DOHH2 (cell line): ENCODE results near the gene PPIL3.

Experiments used
- H3F3A ChIP-seq: fragments of 200-600 bp; sonication (generic), shearing (Covaris generic); 2 replicates; pipeline ENCODE4 v1.6.0; 2016; ENCODE audit warnings: antibody characterized with exemption, mild to moderate bottlenecking; ENCODE audit not compliant: control insufficient read depth, insufficient read depth
- H3K27ac ChIP-seq: fragments of 200-600 bp; sonication (generic); 2 replicates; pipeline ENCODE4 v1.5.1; 2014; ENCODE audit warnings: low read depth, mild to moderate bottlenecking, low read length, moderate library complexity
- H3K27me3 ChIP-seq: fragments of 200-600 bp; sonication (generic); 2 replicates; pipeline ENCODE4 v1.6.1; 2014; ENCODE audit warnings: mild to moderate bottlenecking, low read length, mixed read lengths; ENCODE audit not compliant: control insufficient read depth
- H3K36me3 ChIP-seq: fragments of 200-600 bp; sonication (generic); 2 replicates; pipeline ENCODE4 v1.6.1; 2014; ENCODE audit warnings: mild to moderate bottlenecking, low read length, moderate library complexity, mixed read lengths; ENCODE audit not compliant: control insufficient read depth
- H3K4me1 ChIP-seq: fragments of 200-600 bp; sonication (generic); 2 replicates; pipeline ENCODE4 v1.6.1; 2014; ENCODE audit warnings: mild to moderate bottlenecking, low read length, mixed read lengths; ENCODE audit not compliant: control insufficient read depth
- H3K4me2 ChIP-seq: fragments of 200-600 bp; sonication (generic); 2 replicates; pipeline ENCODE4 v1.6.0; 2014; ENCODE audit warnings: mild to moderate bottlenecking, low read length, moderate library complexity
- H3K4me3 ChIP-seq: fragments of 200-600 bp; sonication (generic); 2 replicates; pipeline ENCODE4 v1.5.1; 2014; ENCODE audit warnings: mild to moderate bottlenecking, low read length, mixed read lengths
- H3K79me2 ChIP-seq: fragments of 200-600 bp; sonication (generic); 2 replicates; pipeline ENCODE4 v1.6.1; 2014; ENCODE audit warnings: mild to moderate bottlenecking, low read length, mixed read lengths; ENCODE audit not compliant: control insufficient read depth
- H3K9me2 ChIP-seq: fragments of 200-600 bp; sonication (generic); replicated peaks from 2 replicates; pipeline ENCODE4 v1.6.1; 2014; ENCODE audit warnings: mild to moderate bottlenecking, low read length, mixed read lengths; ENCODE audit not compliant: control insufficient read depth
- H3K9me3 ChIP-seq: fragments of 200-600 bp; sonication (generic); 2 replicates; pipeline ENCODE4 v1.6.1; 2014; ENCODE audit warnings: antibody characterized with exemption, low read length, mixed read lengths; ENCODE audit not compliant: control insufficient read depth, insufficient read depth
- H4K20me1 ChIP-seq: fragments of 200-600 bp; sonication (generic); 2 replicates; pipeline ENCODE4 v1.6.0; 2014; ENCODE audit warnings: low read depth, mild to moderate bottlenecking, antibody characterized with exemption, low read length, moderate library complexity; ENCODE audit not compliant: control insufficient read depth, insufficient read depth
- CTCF ChIP-seq: fragments of 200-600 bp; sonication (generic); IDR thresholded peaks from one replicate; pipeline ENCODE4 v1.5.1; 2014; ENCODE audit warnings: antibody characterized with exemption, mild to moderate bottlenecking, low read depth, low read length; ENCODE audit not compliant: poor library complexity, severe bottlenecking
- EZH2phosphoT487 ChIP-seq: fragments of 200-600 bp; sonication (generic); IDR thresholded peaks from 2 replicates; pipeline ENCODE4 v1.6.1; 2017; ENCODE audit warnings: borderline replicate concordance, mild to moderate bottlenecking, antibody characterized with exemption, low read length, moderate library complexity, mixed read lengths

PPIL3 gene

GRCh38 chr2:200922439-200922838 lies 33.6 kb upstream of the PPIL3 start:
- H3K36me3 ChIP-seq, result peaks cover 57% of the 10 kb centered on the region
- H3K9me3 ChIP-seq, result no peaks in the 10 kb centered on the region
- no peaks in the 10 kb centered on the region for H3K27me3 ChIP-seq
- H4K20me1 ChIP-seq, result no peaks in the 10 kb centered on the region
- no peak overlapping the region for H3K4me3 ChIP-seq
- TF ChIP-seq EZH2phosphoT487 (no peak), CTCF (no peak)
- H3F3A ChIP-seq, result no peaks in the 10 kb centered on the region
- H3K4me1 ChIP-seq, result no peaks in the 10 kb centered on the region
- no peaks in the 10 kb centered on the region for H3K79me2 ChIP-seq
- H3K9me2 ChIP-seq, result no peaks in the 10 kb centered on the region
- no peak overlapping the region for H3K4me2 ChIP-seq
- no peak overlapping the region for H3K27ac ChIP-seq

- Histone ChIP-seq H3K4me2 (no peak overlapping the region), H3K4me1 (no peaks in the 10 kb centered on the region), H3K36me3 (peaks cover 71% of the 10 kb centered on the region), H3K9me3 (no peaks in the 10 kb centered on the region), H3K9me2 (no peaks in the 10 kb centered on the region), H3K27me3 (no peaks in the 10 kb centered on the region), H3K4me3 (no peak overlapping the region), H3F3A (peaks cover 14% of the 10 kb centered on the region), H4K20me1 (no peaks in the 10 kb centered on the region), H3K27ac (no peak overlapping the region), H3K79me2 (no peaks in the 10 kb centered on the region)
- no peak for TF ChIP-seq CTCF
- TF ChIP-seq EZH2phosphoT487, result no peak
Measured at GRCh38 chr2:200913654-200914053, 24.8 kb upstream of the PPIL3 start.

- H3K9me2 ChIP-seq, result no peaks in the 10 kb centered on the region
- H4K20me1 ChIP-seq, result no peaks in the 10 kb centered on the region
Measured at GRCh38 chr2:200909958-200910357, 21.1 kb upstream of the PPIL3 start.

More at GRCh38 chr2:200909958-200910357, 21.1 kb upstream of the PPIL3 start:
- TF ChIP-seq EZH2phosphoT487, result no peak
- TF ChIP-seq CTCF, result no peak
- Histone ChIP-seq H3K27me3 (no peaks in the 10 kb centered on the region), H3K4me3 (no peak overlapping the region), H3K27ac (no peak overlapping the region), H3K36me3 (peaks cover 67% of the 10 kb centered on the region), H3K9me3 (no peaks in the 10 kb centered on the region), H3K4me1 (no peaks in the 10 kb centered on the region), H3F3A (peaks cover 18% of the 10 kb centered on the region), H3K4me2 (no peak overlapping the region), H3K79me2 (no peaks in the 10 kb centered on the region)
